ENCODE results near the gene RAB11B. TPM values are rescaled to one million over a fixed set of nuclear protein-coding genes. Genes with fewer than 3 reads are reported as not detected.
A peak's percentile ranks its signal among the peaks of the same experiment; 100 is the strongest.

RAB11B gene
- total and polyA plus RNA-seq, 2 of the 13 experiments (the other 11 are each of a cell fraction or from before 2014, with no cell fraction given) = 6.0 to 28.4 TPM

- TF ChIP-seq TMF1 (CRISPR knock-in tag; IDR thresholded peaks at IDR 0.05; ENCODE audit: low read depth) (peak; percentile 39; the same call in 1 of the 2 replicates), RERE (CRISPR knock-in tag; IDR thresholded peaks at IDR 0.05; ENCODE audit: low read depth) (no peak), ZFYVE20 (CRISPR knock-in tag; IDR thresholded peaks at IDR 0.05; ENCODE audit: borderline replicate concordance, low read depth) (no peak), RFX5 (IDR thresholded peaks at IDR 0.05; ENCODE audit: low read depth, low read length) (peak; percentile 63; the same call in 1 of the 2 replicates), ARID5B (CRISPR knock-in tag; IDR thresholded peaks at IDR 0.05) (0 out of 2 replicates have a peak, but pooled peaks have one; percentile 9), ZBTB14 (CRISPR knock-in tag; IDR thresholded peaks at IDR 0.05) (no peak), ELF4 (CRISPR knock-in tag; IDR thresholded peaks at IDR 0.05; ENCODE audit: borderline replicate concordance) (peak; percentile 92; the same call in 1 of the 2 replicates), ZNF3 (CRISPR knock-in tag; IDR thresholded peaks at IDR 0.05) (no peak), ZSCAN30 (CRISPR knock-in tag; IDR thresholded peaks at IDR 0.05) (no peak), SNRNP70 (IDR thresholded peaks at IDR 0.05; ENCODE audit: low read depth, low read length) (no peak), ZNF574 (CRISPR knock-in tag; IDR thresholded peaks at IDR 0.05) (peak; percentile 76), ISL2 (CRISPR knock-in tag; IDR thresholded peaks at IDR 0.05) (no peak), ZNF761 (CRISPR knock-in tag; conservative IDR thresholded peaks at IDR 0.05) (peak; percentile 46; the same call in 1 of the 2 replicates), ZNF543 (CRISPR knock-in tag; IDR thresholded peaks at IDR 0.05) (no peak)
These were observed at the start of gene RAB11B (continued) for GRCh38 chr19:8389891-8390616.
